Esophagus (tissue), 2 donors: Measurements from ENCODE around the gene TBC1D2B. TPM values are rescaled to one million over a fixed set of nuclear protein-coding genes. Genes with fewer than 3 reads are reported as not detected.
"Not testable (repeated sequence)": the region's sequence is repeated elsewhere in the genome, so short reads cannot be mapped to it uniquely, and the experiment has no call there.

ENCODE experiments used
- H3K27ac ChIP-seq, 2 donors: one replicate each; pipeline ENCODE4 v1.5.1; 2013; ENCODE audit warnings: low read depth in 2 of 2, mild to moderate bottlenecking in 2 of 2, inconsistent platforms in 1 of 2, low read length in 1 of 2, moderate library complexity in 1 of 2
- H3K27me3 ChIP-seq, 2 donors: one replicate each; pipeline ENCODE4 v1.6.1; 2013; ENCODE audit warnings: low read length in 2 of 2, control low read depth in 1 of 2, mild to moderate bottlenecking in 1 of 2; ENCODE audit not compliant: insufficient read depth in 2 of 2, control insufficient read depth in 1 of 2
- H3K36me3 ChIP-seq, 2 donors: one replicate each; pipeline ENCODE4 v1.6.1; 2013; ENCODE audit warnings: low read length in 1 of 2; ENCODE audit not compliant: control insufficient read depth in 2 of 2, insufficient read depth in 2 of 2
- H3K4me1 ChIP-seq, 2 donors: one replicate each; pipeline ENCODE4 v1.6.1; 2013; ENCODE audit warnings: low read length in 1 of 2; ENCODE audit not compliant: control insufficient read depth in 2 of 2, insufficient read depth in 2 of 2
- H3K4me3 ChIP-seq, 2 donors: one replicate each; pipeline ENCODE4 v1.5.1; 2013; ENCODE audit warnings: low read length in 2 of 2, mild to moderate bottlenecking in 2 of 2, low read depth in 1 of 2, moderate library complexity in 1 of 2
- H3K9me3 ChIP-seq, 2 donors: one replicate each; pipeline ENCODE4 v1.6.1; 2013; ENCODE audit warnings: mild to moderate bottlenecking in 2 of 2, low read depth in 1 of 2, low read length in 1 of 2, moderate library complexity in 1 of 2; ENCODE audit not compliant: control insufficient read depth in 2 of 2, insufficient read depth in 1 of 2
- WGBS, 2 donors: extraction: QIAGEN DNeasy Blood & Tissue Kit; methylation state at CpG; one replicate each; pipeline ENCODE4 v1.1.7; 2013; 5-methylcytosine and 5-hydroxymethylcytosine counted together
- polyA plus RNA-seq, 2 donors: library from polyadenylated mRNA; stranded (reverse); fragments of 200-250 nt; gene quantifications; one replicate each; pipeline ENCODE4 v1.2.3, GENCODE V29; 2013
- donor health status: healthy with polysubstance abuse.
- donor health status: Bipolar disorder and iron deficiency.

The TBC1D2B gene
- polyA plus RNA-seq, 2 donors, result 5.1 to 7.0 TPM

GRCh38 chr15:78001656-78002055 lies 75.9 kb downstream of the TBC1D2B start:
- H3K9me3 ChIP-seq, result no peaks in the 10 kb centered on the region
- H3K27ac ChIP-seq, result no peak overlapping the region
- H3K4me1 ChIP-seq, result peaks cover 0 to 7% of the 10 kb centered on the region in 2 donors
- H3K36me3 ChIP-seq, result peaks cover 11 to 27% of the 10 kb centered on the region in 2 donors
- H3K27me3 ChIP-seq, result no peaks in the 10 kb centered on the region
- WGBS, 2 donors, result 90 to 92% methylated on average over 4 of the region's 4 CpGs
- H3K4me3 ChIP-seq, result no peak overlapping the region

GRCh38 chr15:78000927-78001249 lies 76.6 kb downstream of the TBC1D2B start:
- Histone ChIP-seq H3K4me1 (peaks cover 0 to 5% of the 10 kb centered on the region in 2 donors), H3K4me3 (no peak overlapping the region), H3K9me3 (no peaks in the 10 kb centered on the region), H3K27ac (no peak overlapping the region), H3K36me3 (peaks cover 11 to 24% of the 10 kb centered on the region in 2 donors), H3K27me3 (no peaks in the 10 kb centered on the region)
- 91 to 94% methylated on average over 6 of the region's 6 CpGs for WGBS, 2 donors

DNA sequence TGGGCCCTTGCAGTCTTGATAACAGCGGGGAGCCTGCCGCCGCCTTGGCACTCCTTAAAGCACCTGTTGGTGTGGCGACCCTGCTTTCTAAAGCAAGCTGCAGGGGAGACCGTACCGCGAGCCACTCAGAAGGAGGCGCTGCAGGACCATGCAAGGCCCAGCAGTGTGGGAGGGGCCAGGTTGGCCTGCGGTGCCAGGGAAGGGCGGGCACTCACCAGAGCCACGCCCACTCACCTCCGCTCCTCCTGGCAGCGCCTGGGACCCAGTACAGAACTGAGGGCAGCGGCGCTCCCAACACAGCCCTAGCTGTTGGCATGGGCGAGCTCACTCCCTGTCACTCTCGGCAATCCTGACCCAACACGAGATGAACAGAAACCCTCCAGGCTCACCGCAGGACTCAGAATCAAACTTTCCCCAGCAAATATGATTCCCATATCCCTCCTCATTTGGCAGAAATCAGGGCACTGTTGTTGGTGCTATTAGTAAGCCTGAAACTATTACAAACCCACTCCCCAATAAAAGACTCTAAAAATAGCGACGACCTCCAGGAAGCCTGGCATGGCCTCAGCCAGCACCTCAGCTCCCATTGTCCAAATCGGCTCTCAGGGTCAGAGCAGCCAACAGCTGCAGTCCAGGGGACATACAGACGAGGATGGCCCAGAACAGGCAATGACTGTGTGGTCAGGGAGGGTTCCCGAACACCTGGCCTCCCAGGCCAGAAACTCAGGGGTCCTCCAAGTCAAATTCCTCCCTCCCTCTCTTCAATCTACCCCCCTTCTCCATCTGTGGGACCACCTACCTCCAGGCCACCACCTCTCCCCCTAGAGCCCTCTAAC lies 77.2 kb downstream of the TBC1D2B start:
- Histone ChIP-seq H3K27ac (no peak overlapping the region), H3K36me3 (peaks cover 11 to 24% of the 10 kb centered on the region in 2 donors), H3K27me3 (no peaks in the 10 kb centered on the region), H3K4me3 (no peak overlapping the region), H3K9me3 (no peaks in the 10 kb centered on the region), H3K4me1 (peaks cover 0 to 5% of the 10 kb centered on the region in 2 donors)
- WGBS, 2 donors, result 62 to 67% methylated on average over 24 of the region's 24 CpGs

DNA sequence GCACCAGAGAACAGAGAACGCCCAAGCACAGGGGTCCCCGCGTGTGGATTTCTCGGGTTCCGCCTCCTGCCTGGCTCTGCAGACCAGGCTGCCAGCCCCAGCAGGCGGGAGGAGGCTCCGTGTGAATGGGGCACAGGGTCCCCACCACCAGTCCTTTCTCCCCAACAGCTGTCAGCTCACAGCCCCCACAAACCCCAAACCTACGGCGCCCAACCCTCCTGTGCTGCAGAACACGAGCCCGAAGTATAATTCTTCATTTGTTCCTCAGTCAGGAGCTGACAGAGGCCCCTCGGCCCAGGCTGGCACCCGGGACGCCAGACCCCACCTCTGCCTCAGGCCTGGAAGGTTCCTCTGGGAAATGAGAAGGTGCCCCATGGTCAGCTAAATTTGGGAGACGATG lies 78.0 kb downstream of the TBC1D2B start:
- 90% methylated on average over 15 of the region's 15 CpGs for WGBS, 2 donors
- H3K27ac ChIP-seq, result no peak overlapping the region
- H3K4me1 ChIP-seq, result peaks cover 0 to 3% of the 10 kb centered on the region in 2 donors
- no peaks in the 10 kb centered on the region for H3K9me3 ChIP-seq
- peaks cover 11 to 24% of the 10 kb centered on the region in 2 donors for H3K36me3 ChIP-seq
- H3K27me3 ChIP-seq, result no peaks in the 10 kb centered on the region
- H3K4me3 ChIP-seq, result no peak overlapping the region

DNA sequence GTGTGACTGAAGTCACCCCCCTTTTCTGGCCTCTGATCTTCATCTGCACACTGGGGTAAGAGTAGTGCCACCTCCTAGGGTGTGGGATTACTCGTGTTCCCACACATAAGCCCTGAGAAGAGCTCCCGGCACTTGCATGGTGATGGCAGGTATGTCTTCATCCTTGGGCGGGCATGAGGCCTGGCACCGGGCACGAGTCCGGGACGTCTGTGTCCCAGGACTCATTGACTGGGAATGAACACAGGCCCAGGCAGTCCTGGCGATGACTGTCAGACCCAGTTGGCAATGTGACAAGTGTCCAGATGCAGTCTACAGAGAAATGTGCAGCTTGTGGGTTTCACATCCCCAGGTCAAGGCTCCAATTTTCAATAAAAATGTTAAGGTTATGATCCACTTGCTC lies 78.9 kb downstream of the TBC1D2B start:
- 87 to 93% methylated on average over 8 of the region's 8 CpGs for WGBS, 2 donors
- peaks cover 3 to 5% of the 10 kb centered on the region in 2 donors for H3K4me1 ChIP-seq
- peaks cover 11 to 23% of the 10 kb centered on the region in 2 donors for H3K36me3 ChIP-seq
- H3K27ac ChIP-seq, result no peak overlapping the region
- H3K9me3 ChIP-seq, result no peaks in the 10 kb centered on the region
- no peaks in the 10 kb centered on the region for H3K27me3 ChIP-seq
- no peak overlapping the region for H3K4me3 ChIP-seq

- not testable (repeated sequence) for H3K27me3 ChIP-seq, H3K9me3 ChIP-seq, H3K27ac ChIP-seq, H3K4me3 ChIP-seq
- peaks cover 7 to 10% of the 10 kb centered on the region in 2 donors for H3K4me1 ChIP-seq
- peaks cover 11 to 18% of the 10 kb centered on the region in 2 donors for H3K36me3 ChIP-seq
- WGBS, 2 donors, result 93 to 94% methylated on average over 22 to 23 of the region's 23 CpGs
Measured at GRCh38 chr15:77997761-77998554, 79.6 kb downstream of the TBC1D2B start.

GRCh38 chr15:77997221-77997620 lies 80.3 kb downstream of the TBC1D2B start:
- 91 to 93% methylated on average over 5 to 6 of the region's 6 CpGs for WGBS, 2 donors
- H3K36me3 ChIP-seq, result peaks cover 11 to 15% of the 10 kb centered on the region in 2 donors
- H3K4me3 ChIP-seq, H3K9me3 ChIP-seq, H3K27me3 ChIP-seq: not testable (repeated sequence)
- peaks cover 9 to 16% of the 10 kb centered on the region in 2 donors for H3K4me1 ChIP-seq
- peak overlapping the region in 1 of 2 donors; percentile 31 for H3K27ac ChIP-seq

DNA sequence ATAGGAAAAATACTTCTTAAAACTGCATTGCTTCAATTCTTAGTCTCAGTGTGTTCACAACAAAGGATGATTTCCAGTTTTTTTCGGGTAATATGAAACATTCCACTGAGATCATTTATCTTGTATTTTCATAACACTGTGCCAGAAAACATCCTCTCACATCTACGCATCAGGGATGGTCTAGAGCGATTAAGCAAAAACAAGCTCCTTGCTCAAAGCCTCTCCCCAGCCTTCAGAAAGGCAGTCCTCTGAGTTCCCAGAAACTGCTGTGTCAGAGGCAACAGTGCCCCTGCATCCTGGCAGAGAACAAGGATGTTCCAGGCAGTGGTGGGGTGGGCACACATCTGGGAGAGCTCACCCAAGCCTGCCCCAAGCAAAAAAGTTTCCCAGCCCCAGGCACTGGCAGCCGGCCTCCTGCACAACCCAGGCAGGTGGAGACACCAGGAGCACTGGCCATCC lies 80.8 kb downstream of the TBC1D2B start:
- WGBS, 2 donors, result 58 to 69% methylated on average over 4 of the region's 4 CpGs
- not testable (repeated sequence) for H3K27me3 ChIP-seq, H3K4me3 ChIP-seq, H3K9me3 ChIP-seq
- Histone ChIP-seq H3K4me1 (peaks cover 9 to 19% of the 10 kb centered on the region in 2 donors), H3K36me3 (peaks cover 11 to 15% of the 10 kb centered on the region in 2 donors), H3K27ac (peak overlapping the region in 1 of 2 donors; percentile 31)

DNA sequence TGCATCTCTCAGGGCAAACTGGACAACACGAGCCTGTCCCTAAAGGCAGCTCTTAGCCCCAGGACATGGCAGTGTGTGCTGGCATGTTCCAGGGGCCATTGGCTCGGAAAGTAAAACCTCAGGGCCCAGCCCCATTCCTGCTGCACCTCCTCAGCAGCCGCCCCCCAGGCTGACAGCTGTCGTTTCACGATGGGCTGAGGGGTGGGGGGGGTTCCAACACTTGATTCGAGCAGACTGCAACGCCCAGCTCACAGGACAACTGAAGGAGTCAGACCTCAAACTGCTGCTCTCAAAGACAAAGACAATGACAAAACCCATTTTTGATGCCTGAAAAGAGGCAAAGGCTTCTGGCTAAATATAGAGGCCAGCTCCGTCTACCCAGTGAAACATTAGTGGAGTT lies 81.3 kb downstream of the TBC1D2B start:
- H3K4me3 ChIP-seq, H3K27me3 ChIP-seq, H3K9me3 ChIP-seq, H3K27ac ChIP-seq: not testable (repeated sequence)
- Histone ChIP-seq H3K4me1 (peaks cover 9 to 22% of the 10 kb centered on the region in 2 donors), H3K36me3 (peaks cover 7 to 14% of the 10 kb centered on the region in 2 donors)
- WGBS, 2 donors, result 48 to 56% methylated on average over 8 of the region's 8 CpGs
